Daoy (cell line): ENCODE measurements around the gene RARRES2. TPM values are rescaled to one million over a fixed set of nuclear protein-coding genes. Genes with fewer than 3 reads are reported as not detected.
"Not testable (repeated sequence)": the region's sequence is repeated elsewhere in the genome, so short reads cannot be mapped to it uniquely, and the experiment has no call there.

Source experiments
- DNase-seq: peaks from one replicate; pipeline ENCODE4 v3.0.0-alpha.2; 2015; ENCODE audit warnings: low read depth
- total RNA-seq: library from RNA; depleted of rRNA; stranded (reverse); fragments of >200 nt; shearing (Covaris generic); gene quantifications from 2 replicates; pipeline ENCODE4 v1.2.3, GENCODE V29; 2014; rRNA removed

The RARRES2 gene
- total RNA-seq, 1 experiment from 2014 or later = 11.8 TPM

GRCh38 chr7:150295027-150295426 is 46.4 kb downstream of the RARRES2 start:
- not testable (repeated sequence) for DNase-seq

GRCh38 chr7:150290317-150290716 is 51.1 kb downstream of the RARRES2 start:
- DNase-seq = not testable (repeated sequence)

- DNase-seq = not testable (repeated sequence)
Measured at GRCh38 chr7:150288816-150289215, 52.6 kb downstream of the RARRES2 start.

Other genes starting within 250 kb of the RARRES2 start
- gene LRRC61, start 18.3 kb downstream of the RARRES2 start, total RNA-seq = 6.3 and 9.7 TPM in 2 replicates
- gene ACTR3C, start 18.1 kb downstream of the RARRES2 start, total RNA-seq = 0.06 and 2.7 TPM in 2 replicates
- 129 and 131 TPM in 2 replicates for gene REPIN1, start 27.2 kb upstream of the RARRES2 start, total RNA-seq
- gene ZNF775, start 37.7 kb upstream of the RARRES2 start, total RNA-seq = 9.1 and 18.2 TPM in 2 replicates
- not detected in 2 replicates for gene GIMAP8, start 109.0 kb upstream of the RARRES2 start, total RNA-seq
- gene GIMAP7, start 173.2 kb upstream of the RARRES2 start, total RNA-seq = not detected in 2 replicates
- gene GIMAP4, start 225.8 kb upstream of the RARRES2 start, total RNA-seq = not detected in 2 replicates